Stomach (tissue), 4 donors: ENCODE measurements around the gene LRCH4.
"Not testable (repeated sequence)": the region's sequence is repeated elsewhere in the genome, so short reads cannot be mapped to it uniquely, and the experiment has no call there.

Experiments used
- CTCF ChIP-seq, 7 experiments: fragments of 450-650 bp in 4 of 7; fragments of 200-600 bp in 3 of 7; sonication (generic) in 3 of 7; IDR thresholded peaks; one replicate each; pipeline ENCODE4 v1.5.1; 2016 to 2019; ENCODE audit warnings: antibody characterized with exemption in 7 of 7, control low read depth in 2 of 7, mild to moderate bottlenecking in 1 of 7
- EP300 ChIP-seq: sonication (generic); formaldehyde crosslinking; IDR thresholded peaks from one replicate; pipeline ENCODE4 v1.6.1; 2017; ENCODE audit warnings: antibody characterized with exemption
- POLR2A ChIP-seq, 4 donors: fragments of 450-650 bp; IDR thresholded peaks; one replicate each; pipeline ENCODE4 v1.6.1; 2016; ENCODE audit warnings: antibody characterized with exemption in 4 of 4, control low read depth in 2 of 4, mild to moderate bottlenecking in 1 of 4, moderate library complexity in 1 of 4

GRCh38 chr7:100541309-100541708 is 44.6 kb downstream of the LRCH4 start:
- TF ChIP-seq CTCF (IDR thresholded peaks at IDR 0.05); POLR2A (IDR thresholded peaks at IDR 0.05); EP300: not testable (repeated sequence)
